CD4-positive, alpha-beta T cell treated with Interleukin-6 at 100 ng/mL for 8 hours (primary cell): ENCODE measurements around the gene FXYD1.

Experiments used
- DNase-seq: peaks from one replicate; pipeline ENCODE4 v3.0.0-alpha.2; 2020; ENCODE audit warnings: mixed read lengths, low spot score

The FXYD1 gene

GRCh38 chr19:35107545-35107944 lies 31.1 kb upstream of the FXYD1 start:
- DNase-seq, result no peak

GRCh38 chr19:35108730-35109129 lies 29.9 kb upstream of the FXYD1 start:
- no peak for DNase-seq

- DNase-seq, result no peak
These were observed 29.1 kb upstream of the FXYD1 start for GRCh38 chr19:35109395-35110112.

GRCh38 chr19:35110974-35111373 lies 27.6 kb upstream of the FXYD1 start:
- DNase-seq, result no peak

GRCh38 chr19:35112995-35113688 lies 25.5 kb upstream of the FXYD1 start:
- DNase-seq, result no peak

- DNase-seq, result peak; percentile 57
These were observed 24.1 kb upstream of the FXYD1 start for GRCh38 chr19:35114353-35115176.

- no peak for DNase-seq
These were observed 23.3 kb upstream of the FXYD1 start, which contains the start of gene FXYD3 for GRCh38 chr19:35115177-35115951. Gene FXYD3 (plus strand): TSS chr19:35115823. CDS start chr19:35119377, 3,554 bp downstream.

- no peak for DNase-seq
These were observed 22.4 kb upstream of the FXYD1 start for GRCh38 chr19:35116072-35116801.

GRCh38 chr19:35117116-35117515 lies 21.5 kb upstream of the FXYD1 start:
- no peak for DNase-seq

- DNase-seq, result no peak
These were observed 20.8 kb upstream of the FXYD1 start for GRCh38 chr19:35117799-35118198.

- DNase-seq, result no peak
These were observed 20.2 kb upstream of the FXYD1 start for GRCh38 chr19:35118268-35119020.

- no peak for DNase-seq
These were observed 19.5 kb upstream of the FXYD1 start for GRCh38 chr19:35119091-35119490.

- DNase-seq, result no peak
These were observed 19.0 kb upstream of the FXYD1 start for GRCh38 chr19:35119578-35120155.

- DNase-seq, result no peak
These were observed 18.1 kb upstream of the FXYD1 start for GRCh38 chr19:35120492-35120891.

- no peak for DNase-seq
These were observed 17.7 kb upstream of the FXYD1 start for GRCh38 chr19:35120898-35121297.

- DNase-seq, result no peak
These were observed 15.7 kb upstream of the FXYD1 start for GRCh38 chr19:35122687-35123551.

GRCh38 chr19:35123573-35123972 lies 15.1 kb upstream of the FXYD1 start:
- DNase-seq, result no peak

- peak; percentile 88 for DNase-seq
These were observed 14.2 kb upstream of the FXYD1 start for GRCh38 chr19:35124098-35125060.
